ENCODE measurements around the gene AFDN. TPM values are rescaled to one million over a fixed set of nuclear protein-coding genes. Genes with fewer than 3 reads are reported as not detected.

Gene AFDN
- total RNA-seq, 1 experiment from 2014 or later = 226 TPM

DNA sequence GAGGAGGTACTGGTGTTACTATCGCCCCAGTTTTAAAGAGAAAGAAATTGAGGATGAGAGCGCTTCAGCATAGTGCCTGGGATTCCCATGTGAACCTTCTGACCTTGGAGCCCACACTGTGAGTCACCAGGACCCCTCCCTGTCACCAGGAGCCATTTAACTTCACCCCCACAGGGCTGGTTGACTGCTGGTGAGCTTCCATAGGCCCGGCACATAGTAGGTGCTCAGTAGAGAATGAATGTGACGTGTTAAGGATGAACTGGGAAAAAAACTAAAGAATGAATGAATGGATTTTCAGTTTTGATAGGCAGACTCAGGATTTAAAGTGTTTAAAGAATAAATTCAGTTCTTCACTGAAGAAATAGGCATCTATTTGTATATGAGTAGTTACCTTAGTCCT is 117.4 kb downstream of the AFDN start:
- H3K36me3 Mint-ChIP-seq (ENCODE audit: insufficient read depth, unreplicated experiment) = peaks cover 32% of the 10 kb centered on the region
- BruUV-seq (replicated peaks) = no TSS peak
- no peaks in the 10 kb centered on the region for H3K4me1 Mint-ChIP-seq (ENCODE audit: low read depth, unreplicated experiment)
- H3K27ac Mint-ChIP-seq (ENCODE audit: unreplicated experiment) = no peak overlapping the region
- no peak for TF ChIP-seq CTCF (IDR thresholded peaks at IDR 0.05; ENCODE audit: unreplicated experiment)
- no peaks in the 10 kb centered on the region for H3K27me3 Mint-ChIP-seq (ENCODE audit: unreplicated experiment)
- no peaks in the 10 kb centered on the region for H3K9me3 Mint-ChIP-seq (ENCODE audit: low read depth, unreplicated experiment)
- DNase-seq = no peak
- no peak overlapping the region for H3K4me3 Mint-ChIP-seq (ENCODE audit: low read depth, unreplicated experiment)
- intact Hi-C loops (cut with micrococcal nuclease; ENCODE audit: unreplicated experiment) = no loop called here
- CTCF ChIA-PET = no interaction called here

GRCh38 chr6:167946007-167946406 is 119.3 kb downstream of the AFDN start:
- Mint-ChIP-seq H3K4me3 (ENCODE audit: low read depth, unreplicated experiment) (no peak overlapping the region), H3K4me1 (ENCODE audit: low read depth, unreplicated experiment) (no peaks in the 10 kb centered on the region), H3K27me3 (ENCODE audit: unreplicated experiment) (no peaks in the 10 kb centered on the region), H3K9me3 (ENCODE audit: low read depth, unreplicated experiment) (no peaks in the 10 kb centered on the region), H3K27ac (ENCODE audit: unreplicated experiment) (no peak overlapping the region), H3K36me3 (ENCODE audit: insufficient read depth, unreplicated experiment) (peaks cover 44% of the 10 kb centered on the region)
- intact Hi-C loops (cut with micrococcal nuclease; ENCODE audit: unreplicated experiment) = no loop called here
- no TSS peak for BruUV-seq (replicated peaks)
- CTCF ChIA-PET = no interaction called here
- DNase-seq = no peak
- TF ChIP-seq CTCF (IDR thresholded peaks at IDR 0.05; ENCODE audit: unreplicated experiment) = no peak

DNA sequence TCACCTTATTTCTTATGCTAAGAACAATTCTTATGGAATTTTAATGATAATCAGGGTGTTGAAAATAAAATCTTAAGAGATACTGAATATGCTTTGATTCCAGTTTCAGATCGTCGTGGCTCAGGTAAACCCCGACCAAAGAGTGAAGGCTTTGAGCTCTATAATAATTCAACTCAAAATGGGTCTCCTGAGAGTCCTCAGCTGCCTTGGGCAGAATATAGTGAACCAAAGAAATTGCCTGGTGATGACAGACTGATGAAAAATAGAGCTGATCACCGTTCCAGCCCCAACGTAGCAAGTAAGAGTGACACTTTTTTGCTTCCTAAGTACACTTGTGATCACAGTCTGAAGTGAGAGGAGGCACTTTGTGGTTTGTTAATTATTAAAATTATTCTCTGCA is 119.9 kb downstream of the AFDN start:
- TF ChIP-seq CTCF (IDR thresholded peaks at IDR 0.05; ENCODE audit: unreplicated experiment) = no peak
- no peak for DNase-seq
- Mint-ChIP-seq H3K4me3 (ENCODE audit: low read depth, unreplicated experiment) (no peak overlapping the region), H3K36me3 (ENCODE audit: insufficient read depth, unreplicated experiment) (peaks cover 50% of the 10 kb centered on the region), H3K4me1 (ENCODE audit: low read depth, unreplicated experiment) (no peaks in the 10 kb centered on the region), H3K27me3 (ENCODE audit: unreplicated experiment) (no peaks in the 10 kb centered on the region), H3K9me3 (ENCODE audit: low read depth, unreplicated experiment) (no peaks in the 10 kb centered on the region), H3K27ac (ENCODE audit: unreplicated experiment) (no peak overlapping the region)
- CTCF ChIA-PET = no interaction called here
- intact Hi-C loops (cut with micrococcal nuclease; ENCODE audit: unreplicated experiment) = no loop called here
- BruUV-seq (replicated peaks) = no TSS peak

DNA sequence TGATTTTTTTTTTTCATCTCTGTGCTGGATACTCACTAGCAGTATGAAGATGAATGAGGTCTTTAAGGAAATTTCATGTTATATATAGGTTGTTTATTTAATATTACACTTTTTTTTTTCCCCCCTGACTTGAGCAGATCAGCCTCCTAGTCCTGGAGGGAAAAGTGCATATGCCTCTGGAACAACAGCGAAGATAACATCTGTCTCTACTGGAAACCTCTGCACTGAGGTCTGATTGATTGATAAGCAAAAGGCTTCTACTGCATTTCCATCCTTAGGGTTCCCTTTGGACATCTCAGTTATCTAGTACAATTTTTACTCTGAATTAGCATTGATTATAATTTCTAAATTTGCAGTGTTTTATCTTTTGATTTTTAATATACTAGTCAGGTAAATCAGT is 121.0 kb downstream of the AFDN start:
- no peaks in the 10 kb centered on the region for H3K9me3 Mint-ChIP-seq (ENCODE audit: low read depth, unreplicated experiment)
- peaks cover 56% of the 10 kb centered on the region for H3K36me3 Mint-ChIP-seq (ENCODE audit: insufficient read depth, unreplicated experiment)
- H3K4me1 Mint-ChIP-seq (ENCODE audit: low read depth, unreplicated experiment) = no peaks in the 10 kb centered on the region
- BruUV-seq (replicated peaks) = no TSS peak
- CTCF ChIA-PET = interaction anchor here (0.7 kb wide), 1 partner anchor 364 kb away, joined by 3 read pairs; no protein-coding TSS in a partner anchor
- no peak overlapping the region for H3K4me3 Mint-ChIP-seq (ENCODE audit: low read depth, unreplicated experiment)
- TF ChIP-seq CTCF (IDR thresholded peaks at IDR 0.05; ENCODE audit: unreplicated experiment) = no peak
- no peaks in the 10 kb centered on the region for H3K27me3 Mint-ChIP-seq (ENCODE audit: unreplicated experiment)
- H3K27ac Mint-ChIP-seq (ENCODE audit: unreplicated experiment) = no peak overlapping the region
- intact Hi-C loops (cut with micrococcal nuclease; ENCODE audit: unreplicated experiment) = no loop called here
- DNase-seq = no peak
